Fibroblast of skin of left quadriceps (primary cell): Measurements from ENCODE around the gene CARHSP1.
"Not testable (repeated sequence)": the region's sequence is repeated elsewhere in the genome, so short reads cannot be mapped to it uniquely, and the experiment has no call there.

ENCODE experiments used
- DNase-seq, 2 experiments: peaks; one replicate each; pipeline ENCODE4 v3.0.0-alpha.2; 2013; ENCODE audit warnings: low read depth in 2 of 2

Gene CARHSP1

DNA sequence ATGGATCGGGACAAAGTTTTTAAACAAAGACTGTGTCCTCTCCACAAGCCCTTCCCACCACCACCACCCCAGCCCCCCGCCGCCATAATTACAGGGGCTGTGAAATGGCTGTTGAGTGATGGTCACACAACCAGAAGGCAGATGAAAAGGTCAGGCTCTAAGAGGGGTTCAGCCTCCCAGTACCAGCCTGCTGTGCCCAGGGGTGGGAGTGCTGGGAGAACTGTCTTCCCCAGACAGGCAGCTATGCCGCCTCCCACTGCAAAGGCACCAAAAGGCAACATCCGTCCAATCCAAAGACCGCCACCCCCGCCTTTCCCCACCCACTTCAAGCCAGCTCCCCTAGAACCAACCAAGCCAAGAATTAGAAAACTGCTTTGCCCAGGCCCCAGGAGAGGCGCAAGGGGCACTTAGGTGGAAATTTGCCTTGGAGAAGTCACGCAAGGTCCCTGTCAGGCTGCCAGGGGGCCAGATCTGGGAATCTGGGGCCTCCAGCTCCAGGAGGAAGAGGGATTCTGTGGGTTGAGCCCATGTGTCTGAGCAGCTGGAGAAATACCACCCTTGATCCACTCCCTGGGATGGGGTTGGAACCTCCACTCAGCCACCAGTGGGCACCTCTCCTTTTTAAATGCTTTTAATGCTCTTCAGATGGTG is 14.4 kb downstream of the CARHSP1 start:
- DNase-seq, result no peak

GRCh38 chr16:8853611-8854010 is 15.2 kb downstream of the CARHSP1 start:
- DNase-seq, result no peak

- DNase-seq, result no peak
Measured at GRCh38 chr16:8853150-8853549, 15.7 kb downstream of the CARHSP1 start.

- no peak for DNase-seq
Measured at GRCh38 chr16:8852534-8852933, 16.3 kb downstream of the CARHSP1 start.

DNA sequence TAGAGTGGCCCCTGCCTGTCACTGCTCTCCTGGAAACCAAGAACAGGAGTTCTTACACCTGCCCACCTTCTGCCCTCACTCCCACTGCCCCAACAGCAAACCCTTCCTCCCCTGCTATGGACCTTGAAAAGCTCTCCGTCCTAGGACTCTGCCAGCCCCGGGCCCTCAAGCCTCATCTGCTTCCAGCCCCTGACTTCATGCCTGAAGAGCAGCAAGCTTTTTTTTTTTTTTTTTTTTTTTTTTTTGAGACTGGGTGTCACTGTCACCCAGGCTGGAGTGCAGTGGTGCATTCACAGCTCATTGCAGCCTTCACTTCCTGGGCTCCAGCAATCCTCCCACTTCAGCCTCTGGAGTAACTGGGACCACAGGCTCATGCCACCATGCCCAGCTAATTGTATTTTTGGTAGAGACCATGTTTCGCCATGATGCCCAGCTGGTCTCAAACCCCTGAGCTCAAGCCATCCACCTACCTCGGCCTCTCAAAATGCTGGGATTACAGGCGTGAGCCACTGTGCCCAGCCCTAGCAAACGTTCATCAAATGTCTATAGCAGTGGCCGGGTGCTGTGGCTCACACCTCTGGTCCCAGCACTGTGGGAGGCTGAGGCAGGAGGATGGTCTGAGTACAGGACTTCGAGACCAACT is 16.9 kb downstream of the CARHSP1 start:
- no peak for DNase-seq

- DNase-seq, result no peak
Measured at GRCh38 chr16:8850279-8850885, 18.4 kb downstream of the CARHSP1 start.

DNA sequence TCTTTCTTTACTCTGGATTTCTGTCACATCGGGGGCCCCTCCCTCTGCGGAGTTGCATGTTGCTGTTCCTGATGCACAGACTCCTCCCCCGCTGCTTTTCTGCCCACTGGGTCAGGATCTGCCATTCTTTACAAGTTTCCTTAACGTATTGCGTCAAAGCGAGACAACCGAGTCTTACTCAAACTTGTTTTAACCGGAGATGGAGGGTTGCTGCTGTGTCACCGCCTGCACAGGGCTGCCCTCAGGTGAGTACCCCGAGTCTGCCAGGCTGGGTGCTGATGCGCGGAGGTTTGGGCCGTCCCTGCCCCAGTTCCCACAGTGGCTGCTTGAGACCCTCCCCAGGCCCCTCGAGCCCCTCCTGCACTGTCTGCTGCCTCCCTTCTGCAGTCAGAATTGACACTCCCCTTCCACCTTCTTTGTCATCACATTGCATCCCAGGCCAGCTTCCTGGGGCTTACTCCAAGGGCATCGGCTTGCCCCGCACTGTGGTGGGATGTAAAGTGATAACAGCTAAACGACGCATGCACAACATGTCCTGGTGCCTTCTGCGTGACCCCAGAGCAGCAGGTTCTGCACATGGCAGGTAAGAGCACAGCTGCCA is 19.3 kb downstream of the CARHSP1 start:
- no peak for DNase-seq

- DNase-seq, result peak; percentile 42 to 50
Measured at GRCh38 chr16:8848939-8849391, 19.8 kb downstream of the CARHSP1 start.

GRCh38 chr16:8848231-8848938 is 20.4 kb downstream of the CARHSP1 start:
- DNase-seq, result no peak

GRCh38 chr16:8847623-8848022 is 21.2 kb downstream of the CARHSP1 start:
- no peak for DNase-seq

DNA sequence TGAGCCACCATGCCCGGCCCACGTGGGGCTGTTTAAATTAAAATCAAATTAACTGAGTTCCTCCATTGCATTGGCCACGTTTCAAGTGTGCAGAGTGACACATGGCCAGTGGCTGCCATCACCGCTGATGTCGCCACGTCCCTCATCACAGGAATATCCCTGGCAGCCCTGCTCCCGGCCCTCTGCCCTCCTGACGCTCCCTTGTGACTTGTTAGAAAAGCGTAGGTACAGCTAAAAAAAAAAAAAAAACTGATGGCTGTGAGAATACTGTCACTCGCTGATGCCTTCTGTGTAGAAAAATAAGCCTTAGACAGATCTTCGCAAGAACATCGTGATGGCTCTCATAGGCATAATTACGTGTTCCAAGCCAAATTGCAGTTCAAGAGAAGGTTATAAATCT is 21.7 kb downstream of the CARHSP1 start:
- DNase-seq, result no peak

GRCh38 chr16:8846401-8846932 is 22.3 kb downstream of the CARHSP1 start:
- no peak for DNase-seq

- no peak for DNase-seq
Measured at GRCh38 chr16:8845699-8846298, 23.0 kb downstream of the CARHSP1 start.

GRCh38 chr16:8843296-8843695 is 25.5 kb downstream of the CARHSP1 start:
- not testable (repeated sequence) for DNase-seq

DNA sequence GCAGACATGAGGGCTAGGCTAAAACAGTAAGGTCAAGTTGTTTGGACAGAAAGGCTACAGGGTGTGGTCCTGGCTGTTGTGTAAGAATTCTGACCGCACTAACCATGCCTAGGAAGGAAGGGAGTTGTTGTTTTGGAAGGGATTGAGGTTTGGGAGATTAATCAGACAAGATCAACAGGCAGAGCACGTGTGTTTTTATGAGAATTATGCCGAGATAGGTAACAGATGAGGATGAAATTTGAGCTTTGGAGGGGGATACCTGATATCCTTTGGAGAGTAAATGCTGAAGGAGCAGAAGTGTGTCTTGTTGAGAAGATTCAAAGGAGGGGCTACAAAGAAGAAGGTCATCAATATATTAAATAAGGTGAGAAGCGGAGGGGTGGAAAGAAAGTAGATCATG is 26.8 kb downstream of the CARHSP1 start:
- not testable (repeated sequence) for DNase-seq

GRCh38 chr16:8837594-8837993 is 31.2 kb downstream of the CARHSP1 start:
- DNase-seq, result not testable (repeated sequence)

GRCh38 chr16:8836797-8837196 is 32.0 kb downstream of the CARHSP1 start:
- DNase-seq, result not testable (repeated sequence)

GRCh38 chr16:8832717-8833105 is 36.1 kb downstream of the CARHSP1 start:
- no peak for DNase-seq

GRCh38 chr16:8831871-8832716 is 36.7 kb downstream of the CARHSP1 start:
- no peak for DNase-seq

- no peak for DNase-seq
Measured at GRCh38 chr16:8831450-8831849, 37.4 kb downstream of the CARHSP1 start.
